ENCODE results near the gene EXOC4.

EXOC4 gene

GRCh38 chr7:133365917-133366316 is 113.0 kb downstream of the EXOC4 start:
- DNase-seq, result no peak

- no peak for DNase-seq
These were observed 114.7 kb downstream of the EXOC4 start for GRCh38 chr7:133367561-133367960.

- DNase-seq, result no peak
These were observed 116.3 kb downstream of the EXOC4 start for GRCh38 chr7:133369130-133369529.

- no peak for DNase-seq
These were observed 118.7 kb downstream of the EXOC4 start for GRCh38 chr7:133371616-133372015.

- DNase-seq, result no peak
These were observed 119.5 kb downstream of the EXOC4 start for GRCh38 chr7:133372337-133372736.

- no peak for DNase-seq
These were observed 123.6 kb downstream of the EXOC4 start for GRCh38 chr7:133376514-133376913.

- no peak for DNase-seq
These were observed 129.1 kb downstream of the EXOC4 start for GRCh38 chr7:133381965-133382364.

GRCh38 chr7:133382775-133383559 is 130.1 kb downstream of the EXOC4 start:
- no peak for DNase-seq

GRCh38 chr7:133386205-133386604 is 133.3 kb downstream of the EXOC4 start:
- DNase-seq, result no peak

GRCh38 chr7:133389727-133390126 is 136.8 kb downstream of the EXOC4 start:
- DNase-seq, result no peak

- no peak for DNase-seq
These were observed 138.3 kb downstream of the EXOC4 start for GRCh38 chr7:133391206-133391605.

- DNase-seq, result no peak
These were observed 141.5 kb downstream of the EXOC4 start for GRCh38 chr7:133394369-133394768.

GRCh38 chr7:133395551-133395950 is 142.7 kb downstream of the EXOC4 start:
- DNase-seq, result no peak

- no peak for DNase-seq
These were observed 145.6 kb downstream of the EXOC4 start for GRCh38 chr7:133398506-133398905.

- DNase-seq, result no peak
These were observed 148.3 kb downstream of the EXOC4 start for GRCh38 chr7:133401225-133401624.

- DNase-seq, result no peak
These were observed 155.3 kb downstream of the EXOC4 start for GRCh38 chr7:133408212-133408611.

- no peak for DNase-seq
These were observed 156.5 kb downstream of the EXOC4 start for GRCh38 chr7:133409421-133409820.

GRCh38 chr7:133409966-133410365 is 157.1 kb downstream of the EXOC4 start:
- DNase-seq, result no peak

GRCh38 chr7:133411395-133411794 is 158.5 kb downstream of the EXOC4 start:
- no peak for DNase-seq

- no peak for DNase-seq
These were observed 160.1 kb downstream of the EXOC4 start for GRCh38 chr7:133412942-133413341.

- DNase-seq, result no peak
These were observed 166.2 kb downstream of the EXOC4 start for GRCh38 chr7:133419041-133419440.

- DNase-seq, result no peak
These were observed 170.7 kb downstream of the EXOC4 start for GRCh38 chr7:133423618-133424017.

- DNase-seq, result no peak
These were observed 175.4 kb downstream of the EXOC4 start for GRCh38 chr7:133428326-133428725.

GRCh38 chr7:133428876-133429275 is 176.0 kb downstream of the EXOC4 start:
- no peak for DNase-seq

- no peak for DNase-seq
These were observed 176.5 kb downstream of the EXOC4 start for GRCh38 chr7:133429371-133429770.

Data from NCI-H2029 (cell line).